HS-27A (cell line): ENCODE results near the gene GNG7.
"Not testable (repeated sequence)": the region's sequence is repeated elsewhere in the genome, so short reads cannot be mapped to it uniquely, and the experiment has no call there.

Source experiments
- DNase-seq: peaks from one replicate; pipeline ENCODE4 v3.0.0-alpha.2; 2012; ENCODE audit warnings: low read depth, missing footprints

GNG7 gene

DNA sequence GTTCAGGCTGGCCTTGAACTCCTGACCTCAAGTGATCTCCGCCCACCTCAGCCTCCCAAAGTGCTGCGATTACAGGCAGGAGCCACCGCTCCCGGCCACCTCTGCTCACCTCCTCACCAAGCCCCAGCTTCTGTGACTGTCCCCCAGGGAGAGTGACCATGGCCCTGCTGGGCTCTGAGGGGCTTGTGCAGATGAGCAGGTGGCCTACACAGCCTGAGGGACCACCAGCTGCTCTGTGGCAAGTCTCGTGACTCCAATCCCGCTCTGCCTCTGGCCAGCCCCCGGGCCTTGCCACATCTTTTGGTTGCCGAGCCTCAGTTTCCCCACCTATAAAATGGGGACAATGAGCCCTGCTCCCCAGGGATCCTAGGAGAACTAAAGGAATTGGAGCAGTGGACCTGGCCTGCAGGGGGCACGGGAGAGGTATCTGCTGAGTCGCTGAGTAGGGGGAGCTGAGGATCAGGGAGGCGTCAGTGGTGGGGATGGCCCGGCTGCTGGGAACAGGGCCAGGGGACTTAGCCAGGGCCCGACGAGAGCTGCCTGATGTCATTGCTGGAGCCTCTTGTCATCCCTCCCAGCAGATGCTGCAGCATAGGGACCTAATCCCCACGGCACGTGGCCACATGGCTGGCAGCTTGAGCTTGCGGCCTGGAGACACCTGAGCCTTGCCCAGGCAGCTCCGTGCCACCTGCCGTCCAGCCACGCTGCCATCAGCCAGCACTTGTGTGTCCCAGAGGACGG lies 151.9 kb downstream of the GNG7 start:
- DNase-seq, result no peak

DNA sequence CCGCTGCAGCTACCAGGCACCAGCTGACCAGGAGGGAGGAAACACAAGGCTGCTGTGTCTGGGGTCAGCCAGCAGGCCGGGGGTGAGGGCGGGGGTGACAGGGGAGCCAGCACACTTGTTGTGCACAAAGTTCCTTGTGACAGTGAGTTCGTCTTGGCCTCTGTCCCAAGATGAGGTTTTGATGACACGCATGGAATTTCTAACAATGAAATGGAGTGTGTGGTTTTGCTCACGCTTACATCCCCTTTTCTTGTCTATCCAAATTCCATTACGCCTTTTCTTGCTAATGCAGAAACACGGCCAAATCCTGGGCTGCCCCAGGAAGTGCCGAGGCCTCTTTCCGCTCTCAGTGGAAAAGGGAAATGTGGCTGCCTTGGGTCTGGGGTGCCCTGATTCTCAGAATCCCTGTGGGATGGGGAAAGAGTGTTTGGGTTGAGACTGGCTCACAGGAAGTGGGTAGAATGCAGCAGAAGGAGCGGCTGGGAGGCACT lies 152.7 kb downstream of the GNG7 start:
- peak; percentile 65 for DNase-seq

DNA sequence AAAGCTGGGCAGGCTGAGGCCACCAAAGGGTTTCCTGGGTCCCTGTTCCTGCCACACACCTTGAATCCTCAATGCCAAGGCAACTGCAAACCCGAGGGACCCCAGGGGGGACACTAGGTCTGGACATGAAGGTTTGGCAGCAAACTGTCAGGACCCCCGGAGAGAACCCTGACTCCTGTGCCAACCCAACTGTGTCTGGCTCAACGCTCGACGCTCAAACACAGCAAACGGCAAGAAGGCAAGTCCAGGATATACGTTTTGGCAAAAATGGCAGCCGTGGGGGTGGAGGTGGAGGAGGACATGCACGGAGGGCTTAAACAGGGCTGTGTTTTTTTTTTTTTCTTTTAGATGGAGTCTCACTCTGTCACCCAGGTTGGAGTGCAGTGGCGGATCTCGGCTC lies 153.5 kb downstream of the GNG7 start:
- DNase-seq, result no peak

DNA sequence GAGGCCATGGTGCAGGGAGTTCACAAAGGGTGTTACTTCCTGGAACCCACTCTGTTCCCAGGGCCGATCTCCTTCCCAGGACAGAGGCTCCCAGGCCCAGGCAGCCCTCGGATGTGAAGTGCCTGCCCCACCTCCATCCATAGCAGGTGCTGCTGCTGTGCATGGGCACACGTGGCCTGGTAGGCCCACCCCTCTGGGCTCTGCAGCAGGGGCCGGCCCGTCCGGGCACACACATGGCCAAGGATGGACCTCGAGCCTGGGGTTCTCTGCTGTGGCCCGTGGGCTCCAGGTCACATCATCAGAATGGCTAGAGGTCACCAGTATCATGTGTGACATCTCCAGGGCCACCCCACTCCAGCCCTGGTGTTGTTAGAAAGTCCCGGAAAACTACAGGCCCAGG lies 154.8 kb downstream of the GNG7 start:
- DNase-seq, result no peak

DNA sequence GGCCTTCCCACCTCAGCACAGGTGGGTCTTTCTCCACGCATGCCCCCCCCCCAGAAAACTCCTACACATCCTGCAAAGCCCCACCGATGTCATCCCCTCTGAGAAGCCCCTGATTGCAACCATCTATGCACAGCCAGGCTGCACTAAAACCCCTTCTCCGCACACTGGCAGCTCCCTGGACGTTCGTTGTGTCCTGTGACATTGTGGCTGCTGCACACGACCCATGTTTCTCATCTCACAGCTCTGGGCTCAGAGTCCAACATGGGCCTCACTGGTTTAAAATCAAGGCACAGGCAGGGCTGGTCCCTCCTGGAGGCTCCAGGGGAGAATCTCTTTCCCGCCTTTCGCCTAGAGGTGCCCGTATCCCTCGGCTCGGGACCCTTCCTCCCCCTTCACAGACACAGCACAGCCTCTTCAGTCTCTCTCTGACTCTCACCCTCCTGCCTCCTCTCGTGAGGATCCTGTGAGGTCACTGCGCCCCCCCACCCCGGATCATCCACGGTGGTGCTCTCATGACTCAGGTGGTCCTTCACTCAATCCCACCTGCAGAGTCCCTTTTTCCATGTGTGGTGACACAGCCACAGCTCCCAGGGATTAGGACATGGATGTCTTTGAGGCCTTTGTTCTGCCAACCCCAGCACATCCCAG lies 155.3 kb downstream of the GNG7 start:
- DNase-seq, result no peak

DNA sequence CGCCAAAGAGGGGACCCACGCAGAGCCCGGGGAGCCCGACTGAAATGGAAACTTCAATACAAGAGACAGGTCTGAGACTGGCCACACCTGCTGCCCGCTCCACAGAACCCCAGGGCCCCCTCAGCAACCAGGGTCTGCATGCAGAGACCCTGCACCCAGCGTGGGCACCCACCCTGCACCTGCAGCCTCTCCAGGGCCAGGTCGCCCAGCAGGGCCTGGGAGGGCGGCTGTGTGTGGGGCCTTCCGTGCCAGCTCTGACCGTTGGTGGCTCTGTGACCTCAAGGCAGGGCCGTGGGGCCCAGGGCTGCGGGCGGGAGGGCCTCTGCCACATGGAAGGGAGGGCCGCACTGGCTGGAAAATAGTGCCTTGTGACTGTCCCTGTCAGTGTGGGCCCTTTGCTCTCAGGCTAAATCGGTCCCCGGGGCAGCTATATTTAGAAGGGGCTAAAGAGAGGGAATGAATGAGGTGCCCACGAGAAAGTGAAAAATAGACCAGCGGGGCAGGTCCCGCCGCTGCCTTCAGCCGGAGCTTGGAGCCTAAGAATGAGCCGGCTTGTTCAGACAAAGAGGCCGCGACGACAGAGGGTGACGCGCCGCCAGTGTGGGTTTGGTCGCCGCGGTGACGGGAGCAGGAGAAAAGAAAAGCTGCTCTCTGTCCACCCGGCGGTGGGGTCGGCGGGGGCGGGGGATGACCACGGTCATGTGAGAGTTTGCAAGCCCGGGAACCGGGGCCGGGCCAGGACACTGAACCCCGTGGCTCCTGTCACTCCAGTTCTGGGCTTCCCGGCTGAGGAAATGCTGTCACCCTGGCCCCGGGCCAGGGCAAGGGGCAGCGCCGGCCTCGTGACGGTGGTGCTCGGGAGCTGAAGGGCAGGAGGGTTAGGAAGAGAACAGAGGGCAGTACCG lies 156.1 kb downstream of the GNG7 start:
- DNase-seq, result no peak

DNA sequence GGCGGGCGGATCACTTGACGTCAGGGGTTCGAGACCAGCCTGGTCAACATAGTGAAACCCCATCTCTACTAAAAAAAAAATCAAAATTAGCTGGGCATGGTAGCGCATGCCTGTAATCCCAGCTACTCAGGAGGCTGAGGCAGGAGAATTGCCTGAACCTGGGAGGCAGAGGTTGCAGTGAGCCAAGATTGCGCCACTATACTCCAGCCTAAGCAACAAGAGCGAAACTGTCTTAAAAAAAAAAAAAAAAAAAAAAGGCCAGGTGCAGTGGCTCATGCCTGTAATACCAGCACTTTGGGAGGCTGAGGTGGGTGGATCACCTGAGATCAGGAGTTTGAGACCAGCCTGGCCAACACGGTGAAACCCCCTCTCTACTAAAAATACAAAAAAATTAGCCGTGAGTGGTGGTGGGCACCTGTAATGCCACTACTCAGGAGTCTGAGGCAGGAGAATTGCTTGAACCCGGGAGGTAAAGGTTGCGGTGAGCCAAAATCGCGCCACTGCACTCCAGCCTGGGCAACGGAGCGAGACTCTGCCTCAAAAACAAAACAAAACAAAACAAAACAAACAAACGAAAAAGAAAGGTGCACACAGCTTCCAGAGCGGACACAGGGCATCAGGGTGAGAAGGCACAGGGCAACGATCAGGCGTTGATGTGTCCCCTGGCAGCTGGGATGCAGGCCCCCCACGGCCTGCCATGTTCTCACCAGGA lies 156.9 kb downstream of the GNG7 start:
- DNase-seq, result not testable (repeated sequence)

DNA sequence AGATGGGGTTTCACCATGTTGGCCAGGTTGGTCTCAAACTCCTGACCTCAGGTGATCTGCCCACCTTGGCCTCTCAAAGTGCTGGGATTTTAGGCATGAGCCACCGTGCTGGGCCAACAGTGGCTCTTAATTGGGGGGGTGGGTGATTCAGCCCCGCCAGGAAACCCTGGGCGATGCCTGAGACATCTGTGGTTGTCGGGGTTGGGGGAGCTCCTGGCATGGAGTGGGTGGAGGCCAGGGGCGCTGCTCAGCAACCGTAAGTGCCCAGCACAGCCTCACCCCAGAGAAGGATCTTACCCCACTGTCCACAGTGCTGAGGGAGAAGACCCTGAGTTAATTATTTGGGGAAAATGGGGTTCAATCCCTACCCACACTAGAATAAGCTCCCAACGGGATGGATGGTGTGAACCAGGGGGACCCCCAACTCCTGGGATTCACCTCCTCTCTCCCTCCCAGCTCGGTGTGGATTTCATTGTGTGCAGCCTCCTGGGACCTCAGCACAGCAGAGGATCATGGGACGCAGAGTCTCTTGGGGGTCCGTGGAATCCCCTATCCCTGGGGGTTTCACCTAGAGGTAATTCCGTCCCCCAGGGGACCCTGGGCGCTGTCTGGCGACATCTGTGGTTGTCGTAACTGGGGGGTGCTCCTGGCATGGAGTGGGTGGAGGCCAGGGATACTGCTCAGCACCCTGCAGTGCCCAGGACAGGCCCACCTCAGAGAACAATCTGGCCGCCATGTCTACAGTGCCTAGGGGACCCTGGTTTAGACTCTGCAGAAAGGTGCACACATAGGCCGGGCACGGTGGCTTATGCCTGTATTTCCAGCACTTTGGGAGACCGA lies 157.7 kb downstream of the GNG7 start:
- no peak for DNase-seq

DNA sequence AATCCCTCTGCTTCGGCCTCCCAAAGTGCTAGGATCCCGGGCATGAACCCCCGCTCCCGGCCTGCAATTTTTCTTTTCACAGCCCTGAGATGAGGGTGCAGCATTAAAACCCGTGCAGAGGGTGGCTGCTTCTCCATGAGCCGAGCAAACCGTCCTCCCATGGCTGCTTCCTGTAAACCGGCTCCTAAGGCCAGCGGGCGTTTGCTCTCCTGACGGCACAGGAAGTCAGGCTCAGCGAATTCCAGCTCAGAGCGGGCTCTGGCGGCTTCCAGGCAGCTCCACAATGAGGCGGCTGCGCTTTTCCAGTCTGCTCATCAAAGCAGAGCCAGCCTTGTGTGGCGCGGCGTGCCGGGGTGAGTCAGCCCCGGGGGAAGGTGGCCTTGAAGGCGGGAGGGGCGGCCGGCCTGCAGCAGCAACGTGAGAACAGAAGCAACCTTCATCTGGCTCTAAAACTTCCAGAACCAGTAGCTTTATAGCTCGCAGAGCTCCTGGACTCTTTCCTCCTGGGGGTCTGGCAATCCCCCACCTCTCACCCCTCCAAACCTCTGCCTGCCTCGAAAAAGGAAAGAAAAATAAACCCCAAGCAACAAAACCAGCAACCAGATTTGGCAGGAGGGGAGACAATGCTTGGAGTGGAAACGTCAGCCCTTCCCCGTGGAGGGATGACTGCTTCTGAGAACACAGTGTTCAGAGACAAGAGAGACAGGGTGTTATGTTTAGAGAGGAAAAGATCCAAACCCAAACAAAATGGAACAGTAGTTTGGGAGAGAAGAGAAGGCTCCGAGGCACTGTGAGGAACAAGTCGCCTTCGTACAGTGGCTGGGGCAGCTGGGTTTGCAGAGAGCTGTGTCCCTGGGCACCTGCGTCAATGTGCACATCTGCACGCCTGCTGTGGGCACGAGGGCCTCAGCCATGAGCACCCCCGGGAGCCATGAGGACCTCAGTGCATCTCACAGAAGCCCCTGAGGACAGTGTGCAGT lies 158.7 kb downstream of the GNG7 start:
- DNase-seq, result peak; percentile 90

DNA sequence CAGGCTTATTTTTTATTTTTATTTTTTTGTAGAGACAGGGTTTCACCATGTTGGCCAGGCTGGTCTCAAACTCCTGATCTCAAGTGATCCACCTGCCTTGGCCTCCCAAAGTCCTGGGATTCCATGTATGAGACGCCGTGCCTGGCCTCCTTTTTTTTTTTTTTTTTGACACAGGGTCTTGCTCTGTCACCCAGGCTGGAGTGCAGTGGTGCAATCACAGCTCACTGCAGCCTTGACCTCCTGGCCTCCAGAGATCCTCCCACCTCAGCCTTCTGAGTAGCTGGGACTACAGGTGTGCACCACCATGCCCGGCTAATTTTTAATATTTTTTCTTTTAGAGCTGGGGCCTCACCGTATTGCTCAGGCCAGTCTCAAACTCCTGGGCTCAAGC lies 159.4 kb downstream of the GNG7 start:
- not testable (repeated sequence) for DNase-seq

DNA sequence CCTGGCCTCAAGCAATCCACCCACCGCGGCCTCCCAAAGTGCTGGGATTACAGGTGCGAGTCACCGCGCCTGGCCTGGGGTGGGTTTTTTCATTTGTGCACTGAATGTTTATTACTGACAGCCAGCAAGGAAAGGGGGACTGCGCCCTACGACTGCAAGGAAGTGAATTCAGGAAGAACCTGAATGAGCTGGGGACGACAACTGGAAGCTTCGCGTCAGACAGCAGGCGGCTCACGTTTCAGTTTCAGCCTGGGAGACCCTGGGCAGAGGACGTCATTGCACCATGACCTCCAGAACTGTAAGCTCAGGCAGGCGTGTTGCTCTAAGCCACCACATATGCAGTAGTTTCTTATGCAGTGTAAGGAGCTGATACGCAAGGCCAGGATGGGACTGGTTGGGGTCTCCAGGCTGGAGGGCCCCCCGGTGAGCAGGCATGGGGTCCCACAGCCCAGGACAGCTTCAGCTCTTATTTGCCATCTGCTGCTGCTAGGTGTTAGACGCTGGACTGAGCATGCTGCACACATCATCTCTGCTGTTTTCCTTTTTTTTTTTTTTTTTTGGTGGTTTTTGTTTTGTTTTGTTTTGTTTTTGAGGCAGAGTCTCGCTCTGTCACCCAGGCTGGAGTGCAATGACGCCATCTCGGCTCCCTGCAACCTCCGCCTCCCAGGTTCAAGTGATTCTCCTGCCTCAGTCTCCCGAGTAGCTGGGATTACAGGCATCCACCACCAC lies 160.0 kb downstream of the GNG7 start:
- no peak for DNase-seq

DNA sequence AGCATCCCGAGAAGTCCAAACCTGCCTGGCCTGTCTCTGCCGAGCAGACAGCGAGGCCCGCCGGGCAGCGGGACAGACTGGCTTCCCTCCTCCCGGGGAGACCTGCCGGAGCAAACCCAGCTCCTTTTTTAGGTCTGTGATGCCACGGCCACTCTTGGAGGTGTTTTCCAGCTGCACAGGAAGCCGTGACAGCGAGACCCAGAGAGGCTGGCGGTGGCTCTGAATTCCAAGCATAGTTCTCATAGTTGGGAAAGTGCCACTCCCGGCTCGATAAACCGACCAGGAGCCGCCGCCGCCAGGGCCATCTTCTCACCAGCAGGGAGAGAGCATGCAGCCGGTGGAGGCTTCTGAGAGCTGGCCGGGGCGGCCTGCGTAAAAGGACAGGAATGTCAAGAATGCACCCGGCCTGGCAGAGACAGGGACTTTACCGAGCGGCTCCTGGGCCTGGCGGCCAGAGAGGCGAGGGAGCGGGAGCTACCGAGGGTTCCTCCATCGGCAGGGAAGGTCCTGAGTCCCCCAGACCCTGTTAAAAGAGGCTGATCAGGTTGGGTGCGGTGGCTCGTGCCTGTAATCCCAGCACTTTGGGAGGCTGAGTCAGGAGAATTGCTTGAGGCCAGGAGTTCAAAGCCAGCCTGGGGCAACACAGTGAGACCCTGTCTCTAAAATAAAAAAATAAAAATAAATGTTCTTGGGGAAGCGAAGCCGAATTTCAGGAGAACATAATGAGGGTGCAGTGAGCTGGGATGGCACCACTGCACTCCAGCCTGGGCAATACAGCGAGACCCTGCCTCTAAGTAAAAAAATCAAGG lies 161.6 kb downstream of the GNG7 start:
- peak; percentile 93 for DNase-seq

DNA sequence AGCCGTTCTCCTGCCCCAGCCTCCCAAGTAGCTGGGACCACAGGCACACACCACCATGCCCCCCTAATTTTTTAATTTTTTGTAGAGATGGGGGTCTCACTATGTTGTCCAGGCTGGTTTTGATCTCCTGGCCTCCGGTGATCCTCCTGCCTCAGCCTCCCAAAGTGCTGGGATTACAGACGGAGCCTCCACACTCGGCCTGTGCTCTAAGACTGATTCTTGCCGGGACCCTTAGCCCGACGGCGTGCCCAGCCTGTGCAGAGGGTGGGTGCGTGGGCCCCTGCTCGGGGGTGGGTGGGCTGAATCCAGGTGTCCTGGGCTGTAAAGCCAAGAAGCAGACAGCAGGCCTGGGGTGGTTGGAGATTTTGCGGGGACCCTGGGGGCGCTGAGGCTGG lies 162.2 kb downstream of the GNG7 start:
- DNase-seq, result no peak

DNA sequence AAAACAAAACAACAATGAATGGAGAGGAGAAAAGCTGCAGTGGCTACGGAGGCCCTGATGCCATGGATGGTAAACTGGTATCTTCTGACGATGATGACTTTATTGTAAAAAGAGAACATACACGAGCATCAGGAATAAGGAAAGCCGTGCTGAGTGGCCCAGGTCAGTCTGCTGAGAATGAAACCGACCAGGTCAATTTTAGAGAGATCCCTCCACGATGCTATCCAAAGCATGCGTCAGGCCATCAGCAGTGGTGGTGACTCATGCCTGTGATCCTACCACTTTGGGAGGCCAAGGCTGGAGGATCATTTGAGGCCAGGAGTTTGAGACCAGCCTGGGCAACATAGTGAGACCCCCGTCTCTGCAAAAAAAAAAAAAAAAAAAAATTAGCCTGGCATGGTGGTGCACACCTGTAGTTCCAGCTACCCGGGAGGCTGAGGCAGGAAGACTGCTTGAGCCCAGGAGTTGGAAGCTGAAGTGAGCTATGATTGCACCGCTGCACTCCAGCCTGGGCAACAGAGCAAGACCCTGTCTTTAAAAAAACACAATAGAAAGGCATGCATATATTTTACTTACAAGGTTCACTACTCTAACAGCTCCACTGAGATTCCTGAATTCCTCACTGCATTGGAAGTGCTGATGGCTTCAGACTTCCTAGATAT lies 164.3 kb downstream of the GNG7 start:
- DNase-seq, result no peak

DNA sequence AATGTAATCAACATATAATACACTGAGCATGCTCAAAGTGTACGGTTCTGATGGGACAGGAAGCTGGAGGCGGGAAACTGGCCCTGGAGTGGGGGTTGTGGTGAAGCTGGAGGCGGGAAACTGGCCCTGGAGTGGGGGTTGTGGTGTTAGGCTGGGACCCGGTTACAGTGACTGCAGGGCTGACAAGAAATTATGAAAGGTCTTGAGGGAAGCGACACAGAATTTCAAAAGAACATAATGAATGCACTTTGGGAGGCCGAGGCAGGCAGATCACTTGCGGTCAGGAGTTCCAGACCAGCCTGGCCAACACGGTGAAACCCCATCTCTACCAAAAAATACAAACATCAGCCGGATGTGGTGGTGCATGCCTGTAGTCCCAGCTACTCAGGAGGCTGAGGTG lies 164.9 kb downstream of the GNG7 start:
- not testable (repeated sequence) for DNase-seq

DNA sequence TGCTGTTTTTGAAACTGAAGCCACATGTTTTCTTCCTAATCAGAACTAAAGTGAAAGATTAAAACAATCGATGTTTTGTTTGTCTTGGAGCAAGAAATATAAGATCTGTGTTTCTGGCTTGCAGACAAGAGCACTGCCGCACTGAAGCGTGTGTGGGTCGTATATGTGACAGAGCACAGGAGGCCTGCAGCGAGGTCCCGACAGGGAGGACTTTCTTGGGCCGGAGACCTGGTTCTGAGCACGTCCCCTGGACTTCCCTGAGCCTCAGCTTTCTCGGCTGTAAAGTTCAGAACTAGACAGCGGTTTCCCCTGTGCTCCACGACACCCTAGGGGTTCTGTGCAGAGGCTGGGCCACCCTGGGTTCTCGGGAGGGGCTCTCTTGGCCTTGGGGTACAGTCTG lies 166.0 kb downstream of the GNG7 start:
- DNase-seq, result no peak

DNA sequence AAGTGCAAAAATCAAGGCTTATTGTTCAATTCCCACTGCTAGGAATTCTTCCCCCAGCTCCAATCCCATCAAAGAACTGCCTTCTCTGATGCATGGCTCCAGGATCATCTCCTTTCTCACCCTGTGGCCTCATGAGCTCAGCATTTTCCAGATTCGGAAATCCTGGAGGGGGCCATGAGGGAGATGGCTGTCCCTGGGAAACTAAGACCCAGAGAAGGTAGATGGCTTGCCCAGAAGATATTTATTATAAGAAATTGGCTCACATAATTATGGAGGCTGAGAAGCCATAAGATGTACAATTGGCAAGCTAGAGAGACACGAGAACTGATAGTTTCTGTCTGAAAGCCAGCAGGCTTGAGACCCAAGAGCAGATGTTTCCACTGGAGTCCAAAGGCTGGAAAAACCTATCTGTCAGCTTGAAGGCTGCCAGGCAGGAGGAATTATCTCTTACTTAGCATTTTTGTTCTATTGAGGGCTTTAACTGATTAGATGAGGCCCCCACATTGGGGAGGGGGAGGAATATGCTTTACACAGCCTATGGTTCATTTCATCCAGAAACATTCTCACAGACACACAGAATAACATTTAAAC lies 168.0 kb downstream of the GNG7 start:
- DNase-seq, result no peak
